HEK293 (cell line): ENCODE data around the gene EEF1AKMT3.

ENCODE experiments used
- CTCF ChIA-PET: fragments of 350-600 bp; formaldehyde crosslinking; extraction: SDS; loops from one replicate; lab custom pipeline; 2021; ENCODE audit warnings: antibody characterized with exemption; lab: Yijun Ruan, JAX
- POLR2A ChIA-PET: fragments of 300-600 bp; formaldehyde crosslinking; extraction: SDS; loops from one replicate; lab custom pipeline; 2020; ENCODE audit warnings: antibody characterized with exemption, inconsistent platforms; lab: Yijun Ruan, JAX
- H3K27ac ChIP-seq: fragments of 200-500 bp; sonication (Bioruptor generic); 2 replicates; pipeline ENCODE4 v1.5.1; 2014; ENCODE audit warnings: low read depth, low read length, control low read depth, inconsistent platforms; ENCODE audit errors: extremely low read depth
- H3K36me3 ChIP-seq, 2 experiments: fragments of 200-500 bp in 1 of 2; sonication (Bioruptor generic) in 1 of 2; 1 replicate in 1 of 2; 2 replicates in 1 of 2; pipeline ENCODE4 v1.5.1; 2014 to 2017; ENCODE audit warnings: inconsistent platforms in 2 of 2, low read length in 2 of 2; ENCODE audit not compliant: control insufficient read depth in 2 of 2, insufficient read depth in 1 of 2
- H3K4me1 ChIP-seq: fragments of 200-500 bp; sonication (Bioruptor generic); 2 replicates; pipeline ENCODE4 v1.5.1; 2014; ENCODE audit warnings: mild to moderate bottlenecking, low read length, inconsistent platforms; ENCODE audit not compliant: control insufficient read depth, insufficient read depth
- H3K4me3 ChIP-seq: 2 replicates; pipeline ENCODE4 v1.5.1; 2011; ENCODE audit warnings: low read depth, mild to moderate bottlenecking, control low read depth, low read length, moderate library complexity
- H3K9me3 ChIP-seq: fragments of 200-500 bp; sonication (Bioruptor generic); 2 replicates; pipeline ENCODE4 v1.5.1; 2014; ENCODE audit warnings: low read depth, low read length, inconsistent platforms; ENCODE audit not compliant: control insufficient read depth, insufficient read depth
- ELK4 ChIP-seq: IDR thresholded peaks from 2 replicates; pipeline ENCODE4 v1.6.1; 2011; ENCODE audit warnings: mild to moderate bottlenecking, low read depth, low read length, borderline replicate concordance
- KLF1 ChIP-seq: fragments of 450-650 bp; formaldehyde crosslinking; IDR thresholded peaks from 2 replicates; pipeline ENCODE4 v1.5.1; 2016; ENCODE audit warnings: missing biosample characterization, missing genetic modification characterization
- KLF8 ChIP-seq: fragments of 450-650 bp; formaldehyde crosslinking; IDR thresholded peaks from 2 replicates; pipeline ENCODE4 v1.5.1; 2016; ENCODE audit warnings: missing biosample characterization, missing genetic modification characterization
- SCRT1 ChIP-seq: fragments of 450-650 bp; formaldehyde crosslinking; IDR thresholded peaks from 2 replicates; pipeline ENCODE4 v1.5.1; 2016; ENCODE audit warnings: missing biosample characterization, missing genetic modification characterization, borderline replicate concordance
- SCRT2 ChIP-seq: fragments of 450-650 bp; formaldehyde crosslinking; IDR thresholded peaks from 2 replicates; pipeline ENCODE4 v1.5.1; 2016; ENCODE audit warnings: missing biosample characterization, missing genetic modification characterization
- SETDB1 ChIP-seq: IDR thresholded peaks from one replicate; pipeline ENCODE4 v1.6.1; 2017; ENCODE audit warnings: mild to moderate bottlenecking, low read length, moderate library complexity, mixed read lengths; ENCODE audit not compliant: insufficient read length
- WT1 ChIP-seq: fragments of 450-650 bp; formaldehyde crosslinking; IDR thresholded peaks from 2 replicates; pipeline ENCODE4 v1.5.1; 2016; ENCODE audit warnings: missing biosample characterization, missing genetic modification characterization
- ZBTB20 ChIP-seq: fragments of 450-650 bp; formaldehyde crosslinking; IDR thresholded peaks from 2 replicates; pipeline ENCODE4 v1.5.1; 2016; ENCODE audit warnings: missing biosample characterization, missing genetic modification characterization
- ZBTB6 ChIP-seq: fragments of 450-650 bp; formaldehyde crosslinking; IDR thresholded peaks from 2 replicates; pipeline ENCODE4 v1.5.1; 2017; ENCODE audit warnings: missing biosample characterization, missing genetic modification characterization
- ZNF214 ChIP-seq: fragments of 450-650 bp; formaldehyde crosslinking; IDR thresholded peaks from 2 replicates; pipeline ENCODE4 v1.5.1; 2017; ENCODE audit warnings: missing biosample characterization, mild to moderate bottlenecking, missing genetic modification characterization, borderline replicate concordance
- ZNF404 ChIP-seq: fragments of 450-650 bp; formaldehyde crosslinking; IDR thresholded peaks from 2 replicates; pipeline ENCODE4 v1.5.1; 2017; ENCODE audit warnings: missing biosample characterization, missing genetic modification characterization
- ZNF423 ChIP-seq: fragments of 450-650 bp; formaldehyde crosslinking; IDR thresholded peaks from 2 replicates; pipeline ENCODE4 v1.5.1; 2016; ENCODE audit warnings: missing biosample characterization, missing genetic modification characterization
- ZNF514 ChIP-seq: fragments of 450-650 bp; formaldehyde crosslinking; IDR thresholded peaks from 2 replicates; pipeline ENCODE4 v1.5.1; 2016; ENCODE audit warnings: missing biosample characterization, missing genetic modification characterization
- ZNF555 ChIP-seq: fragments of 450-650 bp; formaldehyde crosslinking; conservative IDR thresholded peaks from 2 replicates; pipeline ENCODE4 v1.5.1; 2017; ENCODE audit warnings: missing biosample characterization, mild to moderate bottlenecking, missing genetic modification characterization, inconsistent platforms
- ZNF677 ChIP-seq: fragments of 450-650 bp; IDR thresholded peaks from 2 replicates; pipeline ENCODE4 v1.5.0; 2018; ENCODE audit warnings: missing biosample characterization, mild to moderate bottlenecking, missing genetic modification characterization, moderate library complexity
- ZSCAN16 ChIP-seq: fragments of 450-650 bp; formaldehyde crosslinking; IDR thresholded peaks from 2 replicates; pipeline ENCODE4 v1.5.1; 2016; ENCODE audit warnings: missing biosample characterization, missing genetic modification characterization
- ZXDB ChIP-seq: fragments of 450-650 bp; formaldehyde crosslinking; IDR thresholded peaks from 2 replicates; pipeline ENCODE4 v1.5.1; 2016; ENCODE audit warnings: missing biosample characterization, missing genetic modification characterization
- TF ChIP-seq, protein P1 (sequence below): fragments of 450-650 bp; IDR thresholded peaks from 2 replicates; pipeline ENCODE4 v1.5.1; 2018; ENCODE audit warnings: missing biosample characterization, missing genetic modification characterization
- TF ChIP-seq, protein P2 (sequence below): fragments of 450-650 bp; formaldehyde crosslinking; IDR thresholded peaks from 2 replicates; pipeline ENCODE4 v1.5.1; 2016; ENCODE audit warnings: missing biosample characterization, missing genetic modification characterization
- TF ChIP-seq, protein P3 (sequence below): fragments of 450-650 bp; formaldehyde crosslinking; IDR thresholded peaks from 2 replicates; pipeline ENCODE4 v1.5.1; 2016; ENCODE audit warnings: missing biosample characterization, missing genetic modification characterization

EEF1AKMT3 gene

GRCh38 chr12:57730336-57731067 is 41.9 kb upstream of the EEF1AKMT3 start:
- Histone ChIP-seq H3K27ac (no peak overlapping the region), H3K4me3 (no peak overlapping the region), H3K4me1 (no peaks in the 10 kb centered on the region), H3K36me3 (no peaks in the 10 kb centered on the region), H3K9me3 (no peaks in the 10 kb centered on the region)
- no peak for TF ChIP-seq ZXDB (tag by site-specific recombination)
- TF ChIP-seq ZBTB6 (tag by site-specific recombination), result no peak
- TF ChIP-seq, protein P1, sequence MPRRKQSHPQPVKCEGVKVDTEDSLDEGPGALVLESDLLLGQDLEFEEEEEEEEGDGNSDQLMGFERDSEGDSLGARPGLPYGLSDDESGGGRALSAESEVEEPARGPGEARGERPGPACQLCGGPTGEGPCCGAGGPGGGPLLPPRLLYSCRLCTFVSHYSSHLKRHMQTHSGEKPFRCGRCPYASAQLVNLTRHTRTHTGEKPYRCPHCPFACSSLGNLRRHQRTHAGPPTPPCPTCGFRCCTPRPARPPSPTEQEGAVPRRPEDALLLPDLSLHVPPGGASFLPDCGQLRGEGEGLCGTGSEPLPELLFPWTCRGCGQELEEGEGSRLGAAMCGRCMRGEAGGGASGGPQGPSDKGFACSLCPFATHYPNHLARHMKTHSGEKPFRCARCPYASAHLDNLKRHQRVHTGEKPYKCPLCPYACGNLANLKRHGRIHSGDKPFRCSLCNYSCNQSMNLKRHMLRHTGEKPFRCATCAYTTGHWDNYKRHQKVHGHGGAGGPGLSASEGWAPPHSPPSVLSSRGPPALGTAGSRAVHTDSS, result no peak
- TF ChIP-seq SCRT1 (tag by site-specific recombination), result no peak
- TF ChIP-seq, protein P2, sequence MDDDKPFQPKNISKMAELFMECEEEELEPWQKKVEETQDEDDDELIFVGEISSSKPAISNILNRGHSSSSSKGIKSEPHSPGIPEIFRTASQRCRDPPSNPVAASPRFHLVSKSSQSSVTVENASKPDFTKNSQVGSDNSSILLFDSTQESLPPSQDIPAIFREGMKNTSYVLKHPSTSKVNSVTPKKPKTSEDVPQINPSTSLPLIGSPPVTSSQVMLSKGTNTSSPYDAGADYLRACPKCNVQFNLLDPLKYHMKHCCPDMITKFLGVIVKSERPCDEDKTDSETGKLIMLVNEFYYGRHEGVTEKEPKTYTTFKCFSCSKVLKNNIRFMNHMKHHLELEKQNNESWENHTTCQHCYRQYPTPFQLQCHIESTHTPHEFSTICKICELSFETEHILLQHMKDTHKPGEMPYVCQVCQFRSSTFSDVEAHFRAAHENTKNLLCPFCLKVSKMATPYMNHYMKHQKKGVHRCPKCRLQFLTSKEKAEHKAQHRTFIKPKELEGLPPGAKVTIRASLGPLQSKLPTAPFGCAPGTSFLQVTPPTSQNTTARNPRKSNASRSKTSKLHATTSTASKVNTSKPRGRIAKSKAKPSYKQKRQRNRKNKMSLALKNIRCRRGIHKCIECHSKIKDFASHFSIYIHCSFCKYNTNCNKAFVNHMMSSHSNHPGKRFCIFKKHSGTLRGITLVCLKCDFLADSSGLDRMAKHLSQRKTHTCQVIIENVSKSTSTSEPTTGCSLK (tag by site-specific recombination), result no peak
- no peak for TF ChIP-seq ZNF404 (tag by site-specific recombination)
- TF ChIP-seq, protein P3, sequence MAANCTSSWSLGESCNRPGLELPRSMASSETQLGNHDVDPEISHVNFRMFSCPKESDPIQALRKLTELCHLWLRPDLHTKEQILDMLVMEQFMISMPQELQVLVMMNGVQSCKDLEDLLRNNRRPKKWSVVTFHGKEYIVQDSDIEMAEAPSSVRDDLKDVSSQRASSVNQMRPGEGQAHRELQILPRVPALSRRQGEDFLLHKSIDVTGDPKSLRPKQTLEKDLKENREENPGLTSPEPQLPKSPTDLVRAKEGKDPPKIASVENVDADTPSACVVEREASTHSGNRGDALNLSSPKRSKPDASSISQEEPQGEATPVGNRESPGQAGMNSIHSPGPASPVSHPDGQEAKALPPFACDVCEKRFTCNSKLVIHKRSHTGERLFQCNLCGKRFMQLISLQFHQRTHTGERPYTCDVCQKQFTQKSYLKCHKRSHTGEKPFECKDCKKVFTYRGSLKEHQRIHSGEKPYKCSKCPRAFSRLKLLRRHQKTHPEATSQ (tag by site-specific recombination), result no peak
- TF ChIP-seq ZBTB20 (tag by site-specific recombination), result no peak
- no peak for TF ChIP-seq KLF8 (tag by site-specific recombination)
- no peak for TF ChIP-seq SCRT2 (tag by site-specific recombination)
- no peak for TF ChIP-seq ZNF423 (tag by site-specific recombination)
- TF ChIP-seq KLF1 (tag by site-specific recombination), result no peak
- TF ChIP-seq SETDB1, result no peak
- no peak for TF ChIP-seq ZNF555
- no peak for TF ChIP-seq ZNF514
- no peak for TF ChIP-seq ZNF677 (tag by site-specific recombination)
- no peak for TF ChIP-seq ZNF214 (tag by site-specific recombination)
- no peak for TF ChIP-seq ZSCAN16 (tag by site-specific recombination)
- no peak for TF ChIP-seq ELK4
- TF ChIP-seq WT1 (tag by site-specific recombination), result no peak
- CTCF ChIA-PET, result no interaction called here
- POLR2A ChIA-PET, result no interaction called here
